A549 (cell line): ENCODE results near the gene RASGRF1. TPM values are rescaled to one million over a fixed set of nuclear protein-coding genes. Genes with fewer than 3 reads are reported as not detected.

ENCODE experiments used
- ATAC-seq, 2 experiments: fragments of 200-7000 bp in 1 of 2; fragments of >200 bp in 1 of 2; cut with Nextera tagmentation in 1 of 2; cut with Tn5 transposase in 1 of 2; 3 replicates each; pipeline versions ENCODE4 v1.8.0 to v1.9.1; 2018 to 2020; ENCODE audit warnings: mild to moderate bottlenecking in 1 of 2, moderate library complexity in 1 of 2
- CTCF ChIA-PET: fragments of 300-600 bp; sonication (Branson Sonifier 250); formaldehyde crosslinking; extraction: SDS; loops from one replicate; lab custom pipeline; 2021; ENCODE audit warnings: antibody characterized with exemption, inconsistent platforms; lab: Yijun Ruan, JAX
- POLR2A ChIA-PET: fragments of 350-600 bp; formaldehyde crosslinking; extraction: SDS; loops from one replicate; lab custom pipeline; 2021; ENCODE audit warnings: antibody characterized with exemption, inconsistent platforms; lab: Yijun Ruan, JAX
- DNase-seq, 2 experiments: peaks; one replicate each; pipeline versions ENCODE4 v3.0.0 to v3.0.0-alpha.2; 2011 to 2016; ENCODE audit warnings: low read depth in 1 of 2, low spot score in 1 of 2
- FAIRE-seq: peaks from 2 replicates; lab custom pipeline; 2011; peaks lifted over from hg19 to GRCh38; lab: Jason Lieb, UNC
- H3K27ac ChIP-seq, 2 experiments: fragments of >200 bp; sonication (Bioruptor Twin); formaldehyde crosslinking; 3 replicates each; pipeline ENCODE4 v1.5.1; 2016 to 2017
- H3K4me1 ChIP-seq: fragments of >200 bp; sonication (Bioruptor Twin); formaldehyde crosslinking; 3 replicates; pipeline ENCODE4 v1.6.1; 2016
- H3K4me2 ChIP-seq: fragments of >200 bp; sonication (Bioruptor Twin); formaldehyde crosslinking; 3 replicates; pipeline ENCODE4 v1.6.1; 2016
- H3K4me3 ChIP-seq: fragments of >200 bp; sonication (Bioruptor Twin); formaldehyde crosslinking; 3 replicates; pipeline ENCODE4 v1.5.1; 2016
- H3K9me3 ChIP-seq: fragments of >200 bp; sonication (Bioruptor Twin); formaldehyde crosslinking; 3 replicates; pipeline ENCODE4 v1.6.1; 2016
- EP300 ChIP-seq, 2 experiments: fragments of >200 bp; sonication (Bioruptor Twin); formaldehyde crosslinking; IDR thresholded peaks; 2 replicates in 1 of 2; 3 replicates in 1 of 2; pipeline ENCODE4 v1.6.1; 2016 to 2017
- ESRRA ChIP-seq: fragments of 150-350 bp; IDR thresholded peaks from 2 replicates; pipeline ENCODE4 v1.6.1; 2014; ENCODE audit warnings: mild to moderate bottlenecking, low read length, borderline replicate concordance
- FOXS1 ChIP-seq: fragments of 250-450 bp; sonication (Bioruptor Pico); IDR thresholded peaks from 2 replicates; pipeline ENCODE4 v1.5.0; 2020; ENCODE audit warnings: mild to moderate bottlenecking, moderate library complexity
- KDM1A ChIP-seq: fragments of 200-600 bp; sonication (generic); IDR thresholded peaks from 2 replicates; pipeline ENCODE4 v1.6.1; 2016; ENCODE audit warnings: low read depth, mild to moderate bottlenecking
- NFE2L2 ChIP-seq: fragments of 150-350 bp; conservative IDR thresholded peaks from 2 replicates; pipeline ENCODE4 v1.6.1; 2014; ENCODE audit warnings: low read length
- NPAS2 ChIP-seq: fragments of 250-450 bp; sonication (Bioruptor Pico); IDR thresholded peaks from 2 replicates; pipeline ENCODE4 v1.8.0; 2022; ENCODE audit warnings: mild to moderate bottlenecking, moderate library complexity, borderline replicate concordance
- POLR2AphosphoS2 ChIP-seq: conservative IDR thresholded peaks from 2 replicates; pipeline ENCODE4 v1.6.1; 2012; ENCODE audit warnings: low read length, improper control_type of control experiment, inconsistent platforms
- RARB ChIP-seq: fragments of 250-450 bp; sonication (Bioruptor Pico); IDR thresholded peaks from 2 replicates; pipeline ENCODE4 v1.8.0; 2021; ENCODE audit warnings: mild to moderate bottlenecking, moderate library complexity
- RCOR1 ChIP-seq: fragments of 150-350 bp; IDR thresholded peaks from 2 replicates; pipeline ENCODE4 v1.6.1; 2014; ENCODE audit warnings: antibody characterized with exemption, low read length, low read depth
- RFX5 ChIP-seq: fragments of 450-650 bp; IDR thresholded peaks from 2 replicates; pipeline ENCODE4 v1.7.1; 2014; ENCODE audit warnings: antibody characterized with exemption, mild to moderate bottlenecking, moderate library complexity
- RNF2 ChIP-seq: fragments of 200-600 bp; sonication (generic); IDR thresholded peaks from 2 replicates; pipeline ENCODE4 v1.6.1; 2016; ENCODE audit warnings: low read depth, mild to moderate bottlenecking, antibody characterized with exemption, moderate library complexity, borderline replicate concordance
- ZFP36 ChIP-seq: fragments of 450-650 bp; IDR thresholded peaks from 2 replicates; pipeline ENCODE4 v1.6.1; 2014; ENCODE audit warnings: borderline replicate concordance; ENCODE audit not compliant: partially characterized antibody
- WGBS: methylation state at CpG from one replicate; pipeline ENCODE4 v1.1.6; 2017; ENCODE audit errors: missing lambda C conversion rate; 5-methylcytosine and 5-hydroxymethylcytosine counted together
- polyA plus RNA-seq, 4 experiments: library from polyadenylated mRNA; depleted of rRNA in 3 of 4; stranded (reverse); fragments of >200 nt; fragmentation: RNase III in 1 of 4; extraction: RNeasy Plus Mini Kit Qiagen cat#74134 plus additional on column Dnase treatment in 1 of 4; gene quantifications; 2 replicates in 3 of 4; 3 replicates in 1 of 4; pipeline ENCODE4 v1.2.3, GENCODE V29; 2011 to 2017
- TF ChIP-seq, protein P1 (sequence below): fragments of 200-600 bp; sonication (generic); IDR thresholded peaks from 2 replicates; pipeline ENCODE4 v1.6.1; 2016; ENCODE audit warnings: antibody characterized with exemption, mild to moderate bottlenecking, moderate library complexity
- TF ChIP-seq, protein P2 (sequence below): fragments of >200 bp; sonication (Bioruptor Twin); formaldehyde crosslinking; IDR thresholded peaks from 3 replicates; pipeline ENCODE4 v1.6.1; 2016
- TF ChIP-seq, protein P3 (sequence below): fragments of 250-450 bp; sonication (Bioruptor Pico); IDR thresholded peaks from 2 replicates; pipeline ENCODE4 v1.5.0; 2020; ENCODE audit warnings: low read depth, mild to moderate bottlenecking, moderate library complexity
- TF ChIP-seq, protein P4 (sequence below): fragments of 450-650 bp; IDR thresholded peaks from 2 replicates; pipeline ENCODE4 v1.6.1; 2014; ENCODE audit warnings: antibody characterized with exemption
- TF ChIP-seq, protein P5 (sequence below): IDR thresholded peaks from 2 replicates; pipeline ENCODE4 v1.6.1; 2012
- TF ChIP-seq, protein P6 (sequence below): IDR thresholded peaks from 2 replicates; pipeline ENCODE4 v1.6.1; 2012; ENCODE audit warnings: low read depth, borderline replicate concordance

RASGRF1 gene
- polyA plus RNA-seq, 2 of the 4 experiments (the other 2 are of a cell fraction): 0.13 to 0.21 TPM

DNA sequence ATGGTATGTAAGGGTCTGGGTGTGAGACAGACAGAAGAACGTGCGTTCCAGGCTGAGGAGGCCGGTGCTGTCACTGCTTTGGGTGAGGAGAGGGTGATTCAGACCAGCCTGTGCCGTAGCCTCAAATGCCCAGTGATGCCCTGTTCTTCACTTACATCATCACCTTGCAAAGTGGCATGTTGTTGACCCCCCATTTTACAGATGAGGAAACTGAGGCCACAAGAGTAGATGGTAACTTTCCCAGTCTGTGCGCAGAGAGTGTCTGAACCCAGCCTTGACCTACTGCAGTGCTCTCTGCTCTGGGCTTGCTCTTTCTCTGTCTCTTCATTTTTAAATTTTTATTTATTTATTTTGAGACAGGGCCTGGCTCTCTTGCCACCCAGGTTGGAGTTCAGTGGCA lies 144.1 kb downstream of the RASGRF1 start:
- FAIRE-seq (no peak), ATAC-seq (no peak), DNase-seq (no peak)
- TF ChIP-seq ZFP36 (no peak), NFE2L2 (no peak), KDM1A (no peak), NPAS2 (CRISPR knock-in tag) (no peak), FOXS1 (no peak), EP300 (IDR thresholded peaks at IDR 0.05) (no peak), RARB (CRISPR knock-in tag) (no peak), ESRRA (no peak), RNF2 (no peak), RFX5 (no peak), RCOR1 (no peak), POLR2AphosphoS2 (no peak)
- TF ChIP-seq, protein P1, sequence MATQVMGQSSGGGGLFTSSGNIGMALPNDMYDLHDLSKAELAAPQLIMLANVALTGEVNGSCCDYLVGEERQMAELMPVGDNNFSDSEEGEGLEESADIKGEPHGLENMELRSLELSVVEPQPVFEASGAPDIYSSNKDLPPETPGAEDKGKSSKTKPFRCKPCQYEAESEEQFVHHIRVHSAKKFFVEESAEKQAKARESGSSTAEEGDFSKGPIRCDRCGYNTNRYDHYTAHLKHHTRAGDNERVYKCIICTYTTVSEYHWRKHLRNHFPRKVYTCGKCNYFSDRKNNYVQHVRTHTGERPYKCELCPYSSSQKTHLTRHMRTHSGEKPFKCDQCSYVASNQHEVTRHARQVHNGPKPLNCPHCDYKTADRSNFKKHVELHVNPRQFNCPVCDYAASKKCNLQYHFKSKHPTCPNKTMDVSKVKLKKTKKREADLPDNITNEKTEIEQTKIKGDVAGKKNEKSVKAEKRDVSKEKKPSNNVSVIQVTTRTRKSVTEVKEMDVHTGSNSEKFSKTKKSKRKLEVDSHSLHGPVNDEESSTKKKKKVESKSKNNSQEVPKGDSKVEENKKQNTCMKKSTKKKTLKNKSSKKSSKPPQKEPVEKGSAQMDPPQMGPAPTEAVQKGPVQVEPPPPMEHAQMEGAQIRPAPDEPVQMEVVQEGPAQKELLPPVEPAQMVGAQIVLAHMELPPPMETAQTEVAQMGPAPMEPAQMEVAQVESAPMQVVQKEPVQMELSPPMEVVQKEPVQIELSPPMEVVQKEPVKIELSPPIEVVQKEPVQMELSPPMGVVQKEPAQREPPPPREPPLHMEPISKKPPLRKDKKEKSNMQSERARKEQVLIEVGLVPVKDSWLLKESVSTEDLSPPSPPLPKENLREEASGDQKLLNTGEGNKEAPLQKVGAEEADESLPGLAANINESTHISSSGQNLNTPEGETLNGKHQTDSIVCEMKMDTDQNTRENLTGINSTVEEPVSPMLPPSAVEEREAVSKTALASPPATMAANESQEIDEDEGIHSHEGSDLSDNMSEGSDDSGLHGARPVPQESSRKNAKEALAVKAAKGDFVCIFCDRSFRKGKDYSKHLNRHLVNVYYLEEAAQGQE: no peak
- TF ChIP-seq, protein P2, sequence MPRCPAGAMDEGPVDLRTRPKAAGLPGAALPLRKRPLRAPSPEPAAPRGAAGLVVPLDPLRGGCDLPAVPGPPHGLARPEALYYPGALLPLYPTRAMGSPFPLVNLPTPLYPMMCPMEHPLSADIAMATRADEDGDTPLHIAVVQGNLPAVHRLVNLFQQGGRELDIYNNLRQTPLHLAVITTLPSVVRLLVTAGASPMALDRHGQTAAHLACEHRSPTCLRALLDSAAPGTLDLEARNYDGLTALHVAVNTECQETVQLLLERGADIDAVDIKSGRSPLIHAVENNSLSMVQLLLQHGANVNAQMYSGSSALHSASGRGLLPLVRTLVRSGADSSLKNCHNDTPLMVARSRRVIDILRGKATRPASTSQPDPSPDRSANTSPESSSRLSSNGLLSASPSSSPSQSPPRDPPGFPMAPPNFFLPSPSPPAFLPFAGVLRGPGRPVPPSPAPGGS: no peak
- TF ChIP-seq, protein P3, sequence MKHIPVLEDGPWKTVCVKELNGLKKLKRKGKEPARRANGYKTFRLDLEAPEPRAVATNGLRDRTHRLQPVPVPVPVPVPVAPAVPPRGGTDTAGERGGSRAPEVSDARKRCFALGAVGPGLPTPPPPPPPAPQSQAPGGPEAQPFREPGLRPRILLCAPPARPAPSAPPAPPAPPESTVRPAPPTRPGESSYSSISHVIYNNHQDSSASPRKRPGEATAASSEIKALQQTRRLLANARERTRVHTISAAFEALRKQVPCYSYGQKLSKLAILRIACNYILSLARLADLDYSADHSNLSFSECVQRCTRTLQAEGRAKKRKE (CRISPR knock-in tag): no peak
- TF ChIP-seq, protein P4, sequence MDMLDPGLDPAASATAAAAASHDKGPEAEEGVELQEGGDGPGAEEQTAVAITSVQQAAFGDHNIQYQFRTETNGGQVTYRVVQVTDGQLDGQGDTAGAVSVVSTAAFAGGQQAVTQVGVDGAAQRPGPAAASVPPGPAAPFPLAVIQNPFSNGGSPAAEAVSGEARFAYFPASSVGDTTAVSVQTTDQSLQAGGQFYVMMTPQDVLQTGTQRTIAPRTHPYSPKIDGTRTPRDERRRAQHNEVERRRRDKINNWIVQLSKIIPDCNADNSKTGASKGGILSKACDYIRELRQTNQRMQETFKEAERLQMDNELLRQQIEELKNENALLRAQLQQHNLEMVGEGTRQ: no peak
- TF ChIP-seq, protein P5, sequence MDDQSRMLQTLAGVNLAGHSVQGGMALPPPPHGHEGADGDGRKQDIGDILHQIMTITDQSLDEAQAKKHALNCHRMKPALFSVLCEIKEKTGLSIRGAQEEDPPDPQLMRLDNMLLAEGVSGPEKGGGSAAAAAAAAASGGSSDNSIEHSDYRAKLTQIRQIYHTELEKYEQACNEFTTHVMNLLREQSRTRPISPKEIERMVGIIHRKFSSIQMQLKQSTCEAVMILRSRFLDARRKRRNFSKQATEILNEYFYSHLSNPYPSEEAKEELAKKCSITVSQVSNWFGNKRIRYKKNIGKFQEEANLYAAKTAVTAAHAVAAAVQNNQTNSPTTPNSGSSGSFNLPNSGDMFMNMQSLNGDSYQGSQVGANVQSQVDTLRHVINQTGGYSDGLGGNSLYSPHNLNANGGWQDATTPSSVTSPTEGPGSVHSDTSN: no peak
- TF ChIP-seq, protein P6, sequence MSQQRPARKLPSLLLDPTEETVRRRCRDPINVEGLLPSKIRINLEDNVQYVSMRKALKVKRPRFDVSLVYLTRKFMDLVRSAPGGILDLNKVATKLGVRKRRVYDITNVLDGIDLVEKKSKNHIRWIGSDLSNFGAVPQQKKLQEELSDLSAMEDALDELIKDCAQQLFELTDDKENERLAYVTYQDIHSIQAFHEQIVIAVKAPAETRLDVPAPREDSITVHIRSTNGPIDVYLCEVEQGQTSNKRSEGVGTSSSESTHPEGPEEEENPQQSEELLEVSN: no peak
- Histone ChIP-seq H3K4me1 (peaks cover 20% of the 10 kb centered on the region), H3K27ac (no peak overlapping the region), H3K4me3 (no peak overlapping the region), H3K4me2 (no peak overlapping the region), H3K9me3 (no peaks in the 10 kb centered on the region)
- CTCF ChIA-PET: interaction anchor here (0.9 to 3.3 kb wide), 4 partner anchors 10 to 61 kb away, joined by 3 to 13 read pairs (median 3); no protein-coding TSS in a partner anchor
- WGBS: 80% methylated on average over 5 of the region's 5 CpGs
- POLR2A ChIA-PET: no interaction called here
